Stomach (tissue), 4 donors: ENCODE measurements around the gene SPEG.

Experiments used
- EP300 ChIP-seq: sonication (generic); formaldehyde crosslinking; IDR thresholded peaks from one replicate; pipeline ENCODE4 v1.6.1; 2017; ENCODE audit warnings: antibody characterized with exemption
- POLR2A ChIP-seq, 4 donors: fragments of 450-650 bp; IDR thresholded peaks; one replicate each; pipeline ENCODE4 v1.6.1; 2016; ENCODE audit warnings: antibody characterized with exemption in 4 of 4, control low read depth in 2 of 4, mild to moderate bottlenecking in 1 of 4, moderate library complexity in 1 of 4
- POLR2AphosphoS5 ChIP-seq, 3 donors: sonication (generic); formaldehyde crosslinking; IDR thresholded peaks; one replicate each; pipeline ENCODE4 v1.6.1; 2016; ENCODE audit warnings: antibody characterized with exemption in 3 of 3
- TF ChIP-seq, protein P1 (sequence below), 7 experiments: fragments of 450-650 bp in 4 of 7; fragments of 200-600 bp in 3 of 7; sonication (generic) in 3 of 7; IDR thresholded peaks; one replicate each; pipeline ENCODE4 v1.5.1; 2016 to 2019; ENCODE audit warnings: antibody characterized with exemption in 7 of 7, control low read depth in 2 of 7, mild to moderate bottlenecking in 1 of 7

DNA sequence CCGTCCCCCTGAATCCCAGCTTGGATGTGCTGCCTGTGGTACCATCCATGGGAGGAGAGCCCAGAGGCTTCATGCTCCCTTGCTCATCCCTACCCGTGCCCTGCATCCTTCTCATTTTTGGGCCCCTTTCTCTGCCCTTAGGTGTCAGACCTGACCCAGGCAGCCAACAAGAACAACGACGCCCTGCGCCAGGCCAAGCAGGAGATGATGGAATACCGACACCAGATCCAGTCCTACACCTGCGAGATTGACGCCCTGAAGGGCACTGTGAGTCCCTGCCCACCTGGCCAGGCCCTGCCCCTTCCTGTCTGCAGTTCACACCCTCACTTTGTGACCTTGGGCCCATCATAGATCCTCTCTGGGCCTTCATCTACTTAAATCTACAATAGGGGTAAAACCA, 14.0 kb upstream of the SPEG start:
- TF ChIP-seq POLR2A (IDR thresholded peaks at IDR 0.05), result no peak
- TF ChIP-seq, protein P1, sequence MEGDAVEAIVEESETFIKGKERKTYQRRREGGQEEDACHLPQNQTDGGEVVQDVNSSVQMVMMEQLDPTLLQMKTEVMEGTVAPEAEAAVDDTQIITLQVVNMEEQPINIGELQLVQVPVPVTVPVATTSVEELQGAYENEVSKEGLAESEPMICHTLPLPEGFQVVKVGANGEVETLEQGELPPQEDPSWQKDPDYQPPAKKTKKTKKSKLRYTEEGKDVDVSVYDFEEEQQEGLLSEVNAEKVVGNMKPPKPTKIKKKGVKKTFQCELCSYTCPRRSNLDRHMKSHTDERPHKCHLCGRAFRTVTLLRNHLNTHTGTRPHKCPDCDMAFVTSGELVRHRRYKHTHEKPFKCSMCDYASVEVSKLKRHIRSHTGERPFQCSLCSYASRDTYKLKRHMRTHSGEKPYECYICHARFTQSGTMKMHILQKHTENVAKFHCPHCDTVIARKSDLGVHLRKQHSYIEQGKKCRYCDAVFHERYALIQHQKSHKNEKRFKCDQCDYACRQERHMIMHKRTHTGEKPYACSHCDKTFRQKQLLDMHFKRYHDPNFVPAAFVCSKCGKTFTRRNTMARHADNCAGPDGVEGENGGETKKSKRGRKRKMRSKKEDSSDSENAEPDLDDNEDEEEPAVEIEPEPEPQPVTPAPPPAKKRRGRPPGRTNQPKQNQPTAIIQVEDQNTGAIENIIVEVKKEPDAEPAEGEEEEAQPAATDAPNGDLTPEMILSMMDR (IDR thresholded peaks at IDR 0.05), result no peak
- no peak for TF ChIP-seq POLR2AphosphoS5 (IDR thresholded peaks at IDR 0.05)
- TF ChIP-seq EP300, result no peak
